SK-N-SH (cell line): ENCODE measurements around the gene DNMT3B. TPM values are rescaled to one million over a fixed set of nuclear protein-coding genes. Genes with fewer than 3 reads are reported as not detected.

ENCODE experiments used
- CTCF ChIA-PET: fragments of 300-600, 350-600 bp; formaldehyde crosslinking; extraction: SDS; loops from one replicate; lab custom pipeline; 2021; lab: Yijun Ruan, JAX
- POLR2A ChIA-PET: fragments of 350-600 bp; sonication (Branson Sonifier 250); formaldehyde crosslinking; extraction: SDS; loops from one replicate; lab custom pipeline; 2020; ENCODE audit warnings: antibody characterized with exemption, inconsistent platforms; lab: Yijun Ruan, JAX
- DNase-seq: peaks from one replicate; pipeline ENCODE4 v3.0.0; 2012
- H2AFZ ChIP-seq: fragments of 200-600 bp; sonication (generic); 2 replicates; pipeline ENCODE4 v1.8.1; 2016; ENCODE audit warnings: antibody characterized with exemption, mild to moderate bottlenecking, low read depth
- H3F3A ChIP-seq: fragments of 200-600 bp; sonication (generic); replicated peaks from 2 replicates; pipeline ENCODE3; 2016; ENCODE audit warnings: antibody characterized with exemption, mild to moderate bottlenecking; ENCODE audit not compliant: insufficient read depth
- H3K27ac ChIP-seq, 2 experiments: fragments of 200-500 bp in 1 of 2; fragments of 200-600 bp in 1 of 2; sonication (Bioruptor generic) in 1 of 2; sonication (generic), shearing (Covaris generic) in 1 of 2; 2 replicates each; pipeline versions ENCODE4 v1.5.1 to v1.6.1; 2014 to 2016; ENCODE audit warnings: low read depth in 2 of 2, inconsistent platforms in 1 of 2, low read length in 1 of 2, mild to moderate bottlenecking in 1 of 2, mixed read lengths in 1 of 2
- H3K27me3 ChIP-seq: fragments of 200-600 bp; sonication (generic), shearing (Covaris generic); 2 replicates; pipeline ENCODE4 v1.6.1; 2016; ENCODE audit warnings: mixed run types; ENCODE audit not compliant: insufficient read depth
- H3K36me3 ChIP-seq, 2 experiments: fragments of 200-500 bp in 1 of 2; fragments of 200-600 bp in 1 of 2; sonication (Bioruptor generic) in 1 of 2; sonication (generic) in 1 of 2; replicated peaks in 1 of 2; 2 replicates each; pipeline versions ENCODE3 to v1.5.1; 2014 to 2016; ENCODE audit warnings: low read length in 1 of 2, mild to moderate bottlenecking in 1 of 2; ENCODE audit not compliant: insufficient read depth in 2 of 2, control insufficient read depth in 1 of 2
- H3K4me1 ChIP-seq, 2 experiments: fragments of 200-500 bp in 1 of 2; fragments of 200-600 bp in 1 of 2; sonication (Bioruptor generic) in 1 of 2; sonication (generic), shearing (Covaris generic) in 1 of 2; 2 replicates each; pipeline versions ENCODE4 v1.5.1 to v1.6.1; 2014 to 2016; ENCODE audit warnings: low read depth in 1 of 2, low read length in 1 of 2, mixed run types in 1 of 2; ENCODE audit not compliant: insufficient read depth in 2 of 2, control insufficient read depth in 1 of 2
- H3K4me2 ChIP-seq: fragments of 200-600 bp; sonication (generic), shearing (Covaris generic); 2 replicates; pipeline ENCODE4 v1.6.1; 2017; ENCODE audit warnings: mixed run types
- H3K4me3 ChIP-seq, 2 experiments: fragments of 200-500 bp in 1 of 2; fragments of 200-600 bp in 1 of 2; sonication (Bioruptor generic) in 1 of 2; sonication (generic), shearing (Covaris generic) in 1 of 2; 2 replicates each; pipeline versions ENCODE4 v1.5.1 to v1.8.1; 2014 to 2016; ENCODE audit warnings: low read depth in 2 of 2, inconsistent platforms in 1 of 2, low read length in 1 of 2, mild to moderate bottlenecking in 1 of 2, mixed read lengths in 1 of 2, moderate library complexity in 1 of 2
- H3K79me2 ChIP-seq: fragments of 200-600 bp; sonication (generic); 2 replicates; pipeline ENCODE4 v1.8.1; 2017; ENCODE audit warnings: mild to moderate bottlenecking; ENCODE audit not compliant: insufficient read depth
- H3K9ac ChIP-seq: fragments of 200-600 bp; sonication (generic); 2 replicates; pipeline ENCODE4 v1.6.1; 2017; ENCODE audit warnings: mixed run types
- H3K9me2 ChIP-seq: fragments of 200-600 bp; sonication (generic); 2 replicates; pipeline ENCODE4 v1.6.1; 2017; ENCODE audit warnings: mixed run types
- H3K9me3 ChIP-seq: fragments of 200-600 bp; sonication (generic); 2 replicates; pipeline ENCODE4 v1.6.1; 2017; ENCODE audit warnings: mixed run types, mild to moderate bottlenecking, moderate library complexity
- H4K20me1 ChIP-seq: fragments of 200-600 bp; sonication (generic); 2 replicates; pipeline ENCODE4 v1.6.1; 2017; ENCODE audit warnings: mild to moderate bottlenecking, mixed run types; ENCODE audit not compliant: insufficient read depth
- IRF3 ChIP-seq: fragments of 150-350 bp; IDR thresholded peaks from 2 replicates; pipeline ENCODE4 v1.6.1; 2016; ENCODE audit warnings: mild to moderate bottlenecking, low read depth, low read length
- PBX3 ChIP-seq: IDR thresholded peaks from 2 replicates; pipeline ENCODE4; 2012
- TAF1 ChIP-seq: IDR thresholded peaks from 2 replicates; pipeline ENCODE4 v1.6.1; 2012; ENCODE audit warnings: low read depth, mild to moderate bottlenecking, low read length, moderate library complexity, borderline replicate concordance
- WGBS: methylation state at CpG from one replicate; pipeline ENCODE4 v1.1.6; 2017; ENCODE audit warnings: low lambda C conversion rate; 5-methylcytosine and 5-hydroxymethylcytosine counted together
- polyA plus RNA-seq, 3 experiments: library from polyadenylated mRNA; depleted of rRNA; stranded (reverse); fragments of >200 nt; gene quantifications; 2 replicates each; pipeline ENCODE4 v1.2.3, GENCODE V29; 2012

Gene DNMT3B
- polyA plus RNA-seq, 1 of the 3 experiments (the other 2 are of a cell fraction): 2.2 TPM

- Histone ChIP-seq H3K4me3 (no peak overlapping the region), H3K9ac (no peak overlapping the region), H3K79me2 (peaks cover 4% of the 10 kb centered on the region; the same call in 1 of the 2 replicates), H3K27ac (no peak overlapping the region), H3K4me2 (no peak overlapping the region), H4K20me1 (no peaks in the 10 kb centered on the region), H3K9me3 (no peaks in the 10 kb centered on the region), H3K9me2 (no peaks in the 10 kb centered on the region), H3K4me1 (peaks cover 0 to 16% of the 10 kb centered on the region in 2 experiments; a peak in 3 of 4 replicates), H3F3A (no peaks in the 10 kb centered on the region), H3K36me3 (no peaks in the 10 kb centered on the region), H2AFZ (no peak overlapping the region), H3K27me3 (no peaks in the 10 kb centered on the region)
- 92% methylated on average over 10 of the region's 10 CpGs for WGBS
- CTCF ChIA-PET: interaction anchor here (1.1 to 7.2 kb wide), 13 partner anchors 9 to 119 kb away, joined by 3 to 101 read pairs (median 5); partner anchors contain the start of genes C20orf203 and COMMD7
- DNase-seq: peak; percentile 69
- TF ChIP-seq PBX3 (peak; percentile 47), IRF3 (no peak), TAF1 (no peak)
- POLR2A ChIA-PET: interaction anchor here (1.4 kb wide), 1 partner anchor 17 kb away, joined by 5 read pairs; no protein-coding TSS in a partner anchor
These were observed 17.5 kb downstream of the DNMT3B start for GRCh38 chr20:32779500-32780211.

DNA sequence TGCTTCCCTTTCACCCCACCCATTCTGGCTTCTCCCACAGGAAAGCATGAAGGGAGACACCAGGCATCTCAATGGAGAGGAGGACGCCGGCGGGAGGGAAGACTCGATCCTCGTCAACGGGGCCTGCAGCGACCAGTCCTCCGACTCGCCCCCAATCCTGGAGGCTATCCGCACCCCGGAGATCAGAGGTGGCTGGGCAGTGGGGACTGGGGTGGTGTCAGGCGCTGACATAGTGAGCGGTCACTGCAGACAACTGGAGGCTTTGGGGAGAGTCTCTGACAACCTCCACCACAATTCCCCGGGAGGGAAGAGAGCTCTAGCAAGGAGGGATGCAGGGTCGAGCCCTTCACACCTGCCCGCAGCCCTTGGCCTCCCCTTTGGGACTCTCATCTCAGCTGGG is 18.1 kb downstream of the DNMT3B start:
- Histone ChIP-seq H4K20me1 (no peaks in the 10 kb centered on the region), H3K27me3 (no peaks in the 10 kb centered on the region), H3K4me2 (no peak overlapping the region)
- no peak for TF ChIP-seq PBX3
- TF ChIP-seq, all 33 proteins: peak for 0
- Histone ChIP-seq H3K79me2 (no peaks in the 10 kb centered on the region), H3K9ac (no peak overlapping the region), H3K4me3 (no peak overlapping the region), H3K9me3 (no peaks in the 10 kb centered on the region), H3F3A (no peaks in the 10 kb centered on the region), H3K36me3 (no peaks in the 10 kb centered on the region), H2AFZ (no peak overlapping the region), H3K27ac (no peak overlapping the region), H3K4me1 (peaks cover 0 to 15% of the 10 kb centered on the region in 2 experiments; a peak in 3 of 4 replicates), H3K9me2 (no peaks in the 10 kb centered on the region)
- POLR2A ChIA-PET: no interaction called here
- CTCF ChIA-PET: interaction anchor here (1.6 to 7.2 kb wide), 3 partner anchors 9 to 259 kb away, joined by 4 to 101 read pairs (median 83); partner anchors contain the start of gene C20orf203
- WGBS: 96% methylated on average over 14 of the region's 16 CpGs
- no peak for DNase-seq
